GM12892 (cell line): ENCODE results near the gene NDUFB2.
"Not testable (repeated sequence)": the region's sequence is repeated elsewhere in the genome, so short reads cannot be mapped to it uniquely, and the experiment has no call there.

Source experiments
- POLR2A ChIP-seq: IDR thresholded peaks from 2 replicates; pipeline ENCODE4 v1.6.1; 2011; ENCODE audit warnings: low read depth, low read length, control low read depth
- POLR2AphosphoS5 ChIP-seq: IDR thresholded peaks from 2 replicates; pipeline ENCODE4 v1.6.1; 2011; ENCODE audit warnings: low read depth, low read length, control low read depth

- not testable (repeated sequence) for TF ChIP-seq POLR2A, POLR2AphosphoS5
Measured at GRCh38 chr7:140743255-140743654, 46.7 kb downstream of the NDUFB2 start.
